ENCODE results near the gene RPLP1.

GRCh38 chr15:69476704-69477473 is 24.3 kb downstream of the RPLP1 start:
- TF ChIP-seq EZH2 (IDR thresholded peaks at IDR 0.05; ENCODE audit: low read depth, low read length, severe bottlenecking) (no peak), EP300 (IDR thresholded peaks at IDR 0.05; ENCODE audit: borderline replicate concordance in 1 of 2, low read depth in 2 of 2, low read length in 2 of 2) (no peak), POLR2A (IDR thresholded peaks at IDR 0.05; ENCODE audit: control extremely low read depth in 1 of 2, low read depth in 2 of 2, low read length in 2 of 2) (no peak), CTCF (IDR thresholded peaks at IDR 0.05; ENCODE audit: control extremely low read depth in 1 of 3, insufficient read depth in 1 of 3, low read depth in 1 of 3, low read length in 3 of 3) (no peak), PHF8 (conservative IDR thresholded peaks at IDR 0.05; ENCODE audit: low read depth, low read length) (no peak), BRCA1 (IDR thresholded peaks at IDR 0.05; ENCODE audit: low read depth, low read length) (no peak)

Data from H1 (cell line).